ENCODE data around the gene SVBP. TPM values are rescaled to one million over a fixed set of nuclear protein-coding genes. Genes with fewer than 3 reads are reported as not detected.

Gene SVBP
- total RNA-seq, 1 experiment from 2014 or later = 41.3 TPM

DNA sequence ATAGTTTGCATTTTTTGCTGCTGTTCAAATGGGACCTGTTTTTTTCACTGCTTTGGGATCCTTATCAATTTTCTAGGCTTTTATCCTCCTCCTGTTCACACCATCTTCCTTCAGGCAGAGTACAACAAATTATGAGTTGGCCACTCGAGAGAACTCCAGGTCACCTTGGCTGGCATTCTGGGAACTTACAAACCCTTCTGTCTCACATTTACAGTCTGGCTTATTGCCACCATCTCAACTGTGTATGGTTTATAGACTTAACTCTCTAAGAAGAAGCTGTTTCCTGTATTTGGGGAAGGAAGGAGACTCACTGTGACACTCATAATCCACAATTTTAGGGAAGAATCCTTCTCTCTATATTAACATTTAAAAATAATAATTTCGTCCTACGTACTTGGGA, 23.8 kb upstream of the SVBP start:
- Histone ChIP-seq H3K27ac (ENCODE audit: insufficient read length, low read depth, low read length) (no peak overlapping the region), H3K9ac (ENCODE audit: extremely low read depth, insufficient read length, low read length) (no peak overlapping the region), H3K27me3 (ENCODE audit: insufficient read depth, low read length) (no peaks in the 10 kb centered on the region), H4K8ac (replicated peaks; ENCODE audit: insufficient read length, low read depth, low read length) (no peak overlapping the region), H2AFZ (ENCODE audit: low read length) (no peak overlapping the region), H3K23me2 (ENCODE audit: insufficient read length, low read depth, low read length, poor library complexity, severe bottlenecking) (no peaks in the 10 kb centered on the region), H3K56ac (ENCODE audit: insufficient read length, low read depth, low read length) (no peak overlapping the region), H3K4ac (ENCODE audit: low read depth, low read length) (no peak overlapping the region), H4K5ac (ENCODE audit: insufficient read length, low read depth, low read length) (no peak overlapping the region), H2AK5ac (ENCODE audit: insufficient read length, low read length) (no peak overlapping the region), H3K79me1 (ENCODE audit: insufficient read depth, low read depth, low read length, poor library complexity, severe bottlenecking) (no peaks in the 10 kb centered on the region), H2BK12ac (ENCODE audit: insufficient read length, low read depth, low read length) (no peak overlapping the region), H4K91ac (ENCODE audit: insufficient read length, low read depth, low read length) (no peak overlapping the region), H3K79me2 (ENCODE audit: insufficient read depth, low read length) (no peaks in the 10 kb centered on the region), H3K14ac (ENCODE audit: insufficient read depth, low read length) (no peak overlapping the region), H3K9me3 (ENCODE audit: control insufficient read depth, low read depth, low read length) (no peaks in the 10 kb centered on the region), H2BK20ac (ENCODE audit: low read depth, low read length, poor library complexity, severe bottlenecking) (no peak overlapping the region), H2BK15ac (ENCODE audit: low read depth, low read length) (no peak overlapping the region), H3K4me1 (ENCODE audit: insufficient read depth, low read length) (no peaks in the 10 kb centered on the region), H3K4me2 (ENCODE audit: insufficient read depth, insufficient read length, low read length) (no peak overlapping the region), H2BK5ac (ENCODE audit: insufficient read length, low read length) (no peak overlapping the region), H4K20me1 (ENCODE audit: control insufficient read depth, insufficient read depth, insufficient read length) (no peaks in the 10 kb centered on the region), H2BK120ac (ENCODE audit: low read depth, low read length, poor library complexity, severe bottlenecking) (no peak overlapping the region), H3K18ac (ENCODE audit: insufficient read length, low read depth, low read length) (no peak overlapping the region), H3T11ph (ENCODE audit: low read length) (no peak overlapping the region), H3K23ac (ENCODE audit: insufficient read length, low read depth, low read length) (no peak overlapping the region)
- Mint-ChIP-seq H3K4me1 (peaks cover 4 to 8% of the 10 kb centered on the region in 2 experiments; a peak in 3 of 4 replicates), H3K36me3 (ENCODE audit: insufficient read depth in 1 of 3, low read depth in 3 of 3) (peaks cover 6 to 24% (median 11%) of the 10 kb centered on the region in 3 experiments; a peak in 6 of 7 replicates), H3K27me3 (ENCODE audit: low read depth) (no peaks in the 10 kb centered on the region), H3K9me3 (no peaks in the 10 kb centered on the region), H3K27ac (no peak overlapping the region), H3K4me3 (no peak overlapping the region)
- no peak for DNase-seq
- TF ChIP-seq, protein P1, sequence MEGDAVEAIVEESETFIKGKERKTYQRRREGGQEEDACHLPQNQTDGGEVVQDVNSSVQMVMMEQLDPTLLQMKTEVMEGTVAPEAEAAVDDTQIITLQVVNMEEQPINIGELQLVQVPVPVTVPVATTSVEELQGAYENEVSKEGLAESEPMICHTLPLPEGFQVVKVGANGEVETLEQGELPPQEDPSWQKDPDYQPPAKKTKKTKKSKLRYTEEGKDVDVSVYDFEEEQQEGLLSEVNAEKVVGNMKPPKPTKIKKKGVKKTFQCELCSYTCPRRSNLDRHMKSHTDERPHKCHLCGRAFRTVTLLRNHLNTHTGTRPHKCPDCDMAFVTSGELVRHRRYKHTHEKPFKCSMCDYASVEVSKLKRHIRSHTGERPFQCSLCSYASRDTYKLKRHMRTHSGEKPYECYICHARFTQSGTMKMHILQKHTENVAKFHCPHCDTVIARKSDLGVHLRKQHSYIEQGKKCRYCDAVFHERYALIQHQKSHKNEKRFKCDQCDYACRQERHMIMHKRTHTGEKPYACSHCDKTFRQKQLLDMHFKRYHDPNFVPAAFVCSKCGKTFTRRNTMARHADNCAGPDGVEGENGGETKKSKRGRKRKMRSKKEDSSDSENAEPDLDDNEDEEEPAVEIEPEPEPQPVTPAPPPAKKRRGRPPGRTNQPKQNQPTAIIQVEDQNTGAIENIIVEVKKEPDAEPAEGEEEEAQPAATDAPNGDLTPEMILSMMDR (conservative IDR thresholded peaks at IDR 0.05) = no peak
- no CpG with 5 or more reads among the region's 3 CpGs for WGBS (ENCODE audit: extremely low coverage, insufficient read length, low lambda C conversion rate)
